OCI-LY3 (cell line): ENCODE results near the gene GMPS.
"Not testable (repeated sequence)": the region's sequence is repeated elsewhere in the genome, so short reads cannot be mapped to it uniquely, and the experiment has no call there.

ENCODE experiments used
- H2AFZ ChIP-seq: fragments of 200-600, 300-600 bp; shearing (Covaris generic); 2 replicates; pipeline ENCODE4 v1.6.0; 2014; ENCODE audit warnings: antibody characterized with exemption, low read depth, low read length
- H3K27ac ChIP-seq: fragments of 200-600, 300-600 bp; sonication (generic); 2 replicates; pipeline ENCODE4 v1.5.1; 2014; ENCODE audit warnings: mild to moderate bottlenecking, low read length, moderate library complexity, mixed read lengths
- H3K27me3 ChIP-seq: fragments of 200-600, 300-600 bp; sonication (generic); 2 replicates; pipeline ENCODE4 v1.6.1; 2014; ENCODE audit warnings: low read depth, low read length, mixed read lengths
- H3K36me3 ChIP-seq: fragments of 200-600, 300-600 bp; sonication (generic); replicated peaks from 2 replicates; pipeline ENCODE3; 2014; ENCODE audit warnings: low read depth, low read length, mixed read lengths
- H3K4me1 ChIP-seq: fragments of 300-600, 200-600 bp; sonication (generic); 2 replicates; pipeline ENCODE4 v1.6.1; 2014; ENCODE audit warnings: low read length, mixed read lengths
- H3K4me2 ChIP-seq: fragments of 200-600, 300-600 bp; sonication (generic); 2 replicates; pipeline ENCODE4 v1.6.1; 2014; ENCODE audit warnings: low read length, mixed read lengths
- H3K4me3 ChIP-seq: fragments of 300-600, 200-600 bp; sonication (generic); 2 replicates; pipeline ENCODE4 v1.5.1; 2014; ENCODE audit warnings: antibody characterized with exemption, mild to moderate bottlenecking, low read length, moderate library complexity
- H3K79me2 ChIP-seq: fragments of 300-600, 200-600 bp; shearing (Covaris generic); 2 replicates; pipeline ENCODE4 v1.6.1; 2014; ENCODE audit warnings: mild to moderate bottlenecking, low read length, mixed read lengths
- H3K9ac ChIP-seq: fragments of 300-600, 200-600 bp; shearing (Covaris generic); 2 replicates; pipeline ENCODE4 v1.6.0; 2014; ENCODE audit warnings: mild to moderate bottlenecking, low read length, moderate library complexity
- H3K9me3 ChIP-seq: fragments of 200-600, 300-600 bp; shearing (Covaris generic); 2 replicates; pipeline ENCODE4 v1.6.1; 2014; ENCODE audit warnings: low read length, mixed read lengths; ENCODE audit not compliant: insufficient read depth
- H4K20me1 ChIP-seq: fragments of 200-600, 300-600 bp; sonication (generic); 2 replicates; pipeline ENCODE4 v1.6.1; 2016; ENCODE audit warnings: low read length, mixed read lengths; ENCODE audit not compliant: insufficient read depth
- EZH2phosphoT487 ChIP-seq: fragments of 200-600 bp; shearing (Covaris generic); IDR thresholded peaks from 2 replicates; pipeline ENCODE4 v1.6.1; 2018; ENCODE audit warnings: antibody characterized with exemption, mixed run types, low read depth
- TF ChIP-seq, protein P1 (sequence below): fragments of 200-600, 300-600 bp; sonication (generic); IDR thresholded peaks from 2 replicates; pipeline ENCODE4 v1.5.1; 2014; ENCODE audit warnings: antibody characterized with exemption, low read length, low read depth

GMPS gene

GRCh38 chr3:155846119-155846518 is 24.3 kb upstream of the GMPS start:
- Histone ChIP-seq H3K27ac (no peak overlapping the region), H3K4me1 (peaks cover 32% of the 10 kb centered on the region), H3K27me3 (no peaks in the 10 kb centered on the region), H2AFZ (no peak overlapping the region), H3K4me2 (peak overlapping the region; percentile 13; the same call in 1 of the 2 replicates), H3K4me3 (no peak overlapping the region), H4K20me1 (peaks cover 41% of the 10 kb centered on the region), H3K36me3 (peaks cover 21% of the 10 kb centered on the region), H3K79me2 (peaks cover 91% of the 10 kb centered on the region), H3K9me3 (no peaks in the 10 kb centered on the region), H3K9ac (no peak overlapping the region)
- TF ChIP-seq EZH2phosphoT487 = no peak
- TF ChIP-seq, protein P1, sequence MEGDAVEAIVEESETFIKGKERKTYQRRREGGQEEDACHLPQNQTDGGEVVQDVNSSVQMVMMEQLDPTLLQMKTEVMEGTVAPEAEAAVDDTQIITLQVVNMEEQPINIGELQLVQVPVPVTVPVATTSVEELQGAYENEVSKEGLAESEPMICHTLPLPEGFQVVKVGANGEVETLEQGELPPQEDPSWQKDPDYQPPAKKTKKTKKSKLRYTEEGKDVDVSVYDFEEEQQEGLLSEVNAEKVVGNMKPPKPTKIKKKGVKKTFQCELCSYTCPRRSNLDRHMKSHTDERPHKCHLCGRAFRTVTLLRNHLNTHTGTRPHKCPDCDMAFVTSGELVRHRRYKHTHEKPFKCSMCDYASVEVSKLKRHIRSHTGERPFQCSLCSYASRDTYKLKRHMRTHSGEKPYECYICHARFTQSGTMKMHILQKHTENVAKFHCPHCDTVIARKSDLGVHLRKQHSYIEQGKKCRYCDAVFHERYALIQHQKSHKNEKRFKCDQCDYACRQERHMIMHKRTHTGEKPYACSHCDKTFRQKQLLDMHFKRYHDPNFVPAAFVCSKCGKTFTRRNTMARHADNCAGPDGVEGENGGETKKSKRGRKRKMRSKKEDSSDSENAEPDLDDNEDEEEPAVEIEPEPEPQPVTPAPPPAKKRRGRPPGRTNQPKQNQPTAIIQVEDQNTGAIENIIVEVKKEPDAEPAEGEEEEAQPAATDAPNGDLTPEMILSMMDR = no peak

- Histone ChIP-seq H3K27ac (no peak overlapping the region), H3K9ac (no peak overlapping the region), H3K4me1 (peaks cover 44% of the 10 kb centered on the region), H3K36me3 (peaks cover 36% of the 10 kb centered on the region), H3K4me2 (no peak overlapping the region), H3K79me2 (peaks cover 95% of the 10 kb centered on the region), H3K9me3 (no peaks in the 10 kb centered on the region), H3K27me3 (no peaks in the 10 kb centered on the region), H4K20me1 (peaks cover 51% of the 10 kb centered on the region), H3K4me3 (no peak overlapping the region), H2AFZ (no peak overlapping the region)
- TF ChIP-seq, protein P1 = no peak
- TF ChIP-seq EZH2phosphoT487 = no peak
These were observed 22.5 kb upstream of the GMPS start for GRCh38 chr3:155847993-155848392.

GRCh38 chr3:155849404-155849803 is 21.0 kb upstream of the GMPS start:
- H3K4me2 ChIP-seq, H3K27me3 ChIP-seq, H3K9ac ChIP-seq, H3K27ac ChIP-seq, H3K4me3 ChIP-seq, H2AFZ ChIP-seq, H3K9me3 ChIP-seq: not testable (repeated sequence)
- Histone ChIP-seq H3K36me3 (peaks cover 38% of the 10 kb centered on the region), H3K79me2 (peaks cover 95% of the 10 kb centered on the region), H4K20me1 (peaks cover 40% of the 10 kb centered on the region), H3K4me1 (peaks cover 32% of the 10 kb centered on the region)

DNA sequence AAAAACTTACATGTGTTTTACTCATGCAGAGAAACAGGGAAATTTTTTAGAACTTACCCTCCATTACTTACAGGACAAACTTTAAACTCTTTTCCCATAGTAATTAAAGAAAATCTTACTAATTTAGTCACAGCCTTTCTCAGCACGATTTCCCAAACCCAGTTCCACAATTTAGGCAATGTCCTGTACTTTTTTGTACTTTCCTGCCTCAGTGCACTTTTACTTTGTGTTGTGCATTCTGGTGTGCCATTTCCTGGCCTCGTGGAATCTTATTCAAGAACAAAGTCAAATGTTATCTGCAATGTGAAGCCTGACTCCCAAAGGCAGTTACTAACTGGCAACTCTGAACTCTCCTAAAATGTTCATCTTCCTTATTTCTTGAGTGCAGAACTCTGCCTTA is 18.1 kb upstream of the GMPS start:
- Histone ChIP-seq H3K36me3 (peaks cover 24% of the 10 kb centered on the region), H3K4me3 (peak overlapping the region; percentile 91), H3K27ac (0 out of 2 replicates have a peak overlapping the region, but pooled peaks have one; percentile 90), H3K4me1 (peaks cover 16% of the 10 kb centered on the region), H3K27me3 (no peaks in the 10 kb centered on the region), H3K9ac (peak overlapping the region; percentile 92), H3K79me2 (peaks cover 73% of the 10 kb centered on the region), H4K20me1 (peaks cover 25% of the 10 kb centered on the region), H3K9me3 (no peaks in the 10 kb centered on the region), H2AFZ (no peak overlapping the region), H3K4me2 (peak overlapping the region; percentile 97)
- TF ChIP-seq, protein P1 = no peak
- no peak for TF ChIP-seq EZH2phosphoT487
